Thyroid gland (tissue), 4 donors: ENCODE data around the gene TENM3.

Source experiments
- CTCF ChIP-seq, 6 experiments: fragments of 200-600 bp in 3 of 6; fragments of 450-650 bp in 3 of 6; sonication (generic) in 3 of 6; IDR thresholded peaks; one replicate each; pipeline ENCODE4 v1.5.1; 2016 to 2019; ENCODE audit warnings: antibody characterized with exemption in 6 of 6, mild to moderate bottlenecking in 2 of 6, inconsistent platforms in 1 of 6, moderate library complexity in 1 of 6
- POLR2A ChIP-seq, 2 donors: fragments of 450-650 bp; IDR thresholded peaks; one replicate each; pipeline ENCODE4 v1.6.1; 2017; ENCODE audit warnings: antibody characterized with exemption in 2 of 2, mild to moderate bottlenecking in 2 of 2, moderate library complexity in 1 of 2

- TF ChIP-seq POLR2A (IDR thresholded peaks at IDR 0.05) (no peak), CTCF (IDR thresholded peaks at IDR 0.05) (no peak)
Measured at GRCh38 chr4:182530451-182530850, 287.2 kb downstream of the TENM3 start.
